Smooth muscle cell (in vitro differentiated cells): ENCODE results near the gene TUBGCP2. TPM values are rescaled to one million over a fixed set of nuclear protein-coding genes. Genes with fewer than 3 reads are reported as not detected.

Experiments used
- DNase-seq: peaks from one replicate; lab custom pipeline; 2025; ENCODE audit not compliant: unreplicated experiment; lab: John Stamatoyannopoulos, UW
- H2AFZ ChIP-seq: fragments of 200-600 bp; sonication (generic); 2 replicates; pipeline ENCODE4 v1.6.0; 2016; ENCODE audit warnings: antibody characterized with exemption, low read depth, mild to moderate bottlenecking
- H3F3A ChIP-seq: fragments of 200-600 bp; sonication (generic); 2 replicates; pipeline ENCODE4 v1.6.0; 2017; ENCODE audit warnings: antibody characterized with exemption, low read depth
- H3K27ac ChIP-seq: fragments of 200-600 bp; sonication (generic); 2 replicates; pipeline ENCODE4 v1.5.1; 2016; ENCODE audit warnings: low read depth, mild to moderate bottlenecking
- H3K27me3 ChIP-seq: fragments of 200-600 bp; sonication (generic); 2 replicates; pipeline ENCODE4 v1.6.1; 2016; ENCODE audit warnings: low read depth, mild to moderate bottlenecking
- H3K36me3 ChIP-seq: fragments of 200-600 bp; sonication (generic); 2 replicates; pipeline ENCODE4 v1.5.1; 2016; ENCODE audit warnings: low read depth
- H3K4me1 ChIP-seq: fragments of 200-600 bp; sonication (generic); 2 replicates; pipeline ENCODE4 v1.5.1; 2016; ENCODE audit warnings: low read depth
- H3K4me2 ChIP-seq: fragments of 200-600 bp; sonication (generic); 2 replicates; pipeline ENCODE4 v1.6.0; 2016; ENCODE audit warnings: mild to moderate bottlenecking
- H3K4me3 ChIP-seq: fragments of 200-600 bp; sonication (generic); 2 replicates; pipeline ENCODE4 v1.5.1; 2016; ENCODE audit warnings: mild to moderate bottlenecking
- H3K79me2 ChIP-seq: fragments of 200-600 bp; sonication (generic); 2 replicates; pipeline ENCODE4 v1.6.0; 2016; ENCODE audit warnings: low read depth, mild to moderate bottlenecking
- H3K9ac ChIP-seq: fragments of 200-600 bp; sonication (generic); 2 replicates; pipeline ENCODE4 v1.6.0; 2016; ENCODE audit warnings: low read depth
- H3K9me3 ChIP-seq: fragments of 200-600 bp; sonication (generic); replicated peaks from 2 replicates; pipeline ENCODE4 v1.5.1; 2016; ENCODE audit warnings: low read depth
- H4K20me1 ChIP-seq: fragments of 200-600 bp; sonication (generic); 2 replicates; pipeline ENCODE4 v1.6.0; 2016; ENCODE audit warnings: low read depth
- WGBS: methylation state at CpG from one replicate; pipeline ENCODE4 v1.1.7; 2016; ENCODE audit warnings: low lambda C conversion rate; 5-methylcytosine and 5-hydroxymethylcytosine counted together
- polyA plus RNA-seq: library from polyadenylated mRNA; unstranded; fragments of >200 nt; fragmentation: Nextera tagmentation; extraction: Ambion mirVana; gene quantifications from 2 replicates; pipeline ENCODE4 v1.2.1, GENCODE V29; 2016
- total RNA-seq: library from RNA; depleted of rRNA; stranded (reverse); fragments of >200 nt; gene quantifications from 2 replicates; pipeline ENCODE4 v1.2.3, GENCODE V29; 2014
- TF ChIP-seq, protein P1 (sequence below): fragments of 200-600 bp; sonication (generic); IDR thresholded peaks from 2 replicates; pipeline ENCODE4 v1.5.1; 2017; ENCODE audit warnings: borderline replicate concordance, mild to moderate bottlenecking, antibody characterized with exemption; ENCODE audit not compliant: insufficient read depth, poor library complexity, severe bottlenecking

TUBGCP2 gene
- total and polyA plus RNA-seq, 2 experiments from 2014 or later: 39.5 to 40.5 TPM

DNA sequence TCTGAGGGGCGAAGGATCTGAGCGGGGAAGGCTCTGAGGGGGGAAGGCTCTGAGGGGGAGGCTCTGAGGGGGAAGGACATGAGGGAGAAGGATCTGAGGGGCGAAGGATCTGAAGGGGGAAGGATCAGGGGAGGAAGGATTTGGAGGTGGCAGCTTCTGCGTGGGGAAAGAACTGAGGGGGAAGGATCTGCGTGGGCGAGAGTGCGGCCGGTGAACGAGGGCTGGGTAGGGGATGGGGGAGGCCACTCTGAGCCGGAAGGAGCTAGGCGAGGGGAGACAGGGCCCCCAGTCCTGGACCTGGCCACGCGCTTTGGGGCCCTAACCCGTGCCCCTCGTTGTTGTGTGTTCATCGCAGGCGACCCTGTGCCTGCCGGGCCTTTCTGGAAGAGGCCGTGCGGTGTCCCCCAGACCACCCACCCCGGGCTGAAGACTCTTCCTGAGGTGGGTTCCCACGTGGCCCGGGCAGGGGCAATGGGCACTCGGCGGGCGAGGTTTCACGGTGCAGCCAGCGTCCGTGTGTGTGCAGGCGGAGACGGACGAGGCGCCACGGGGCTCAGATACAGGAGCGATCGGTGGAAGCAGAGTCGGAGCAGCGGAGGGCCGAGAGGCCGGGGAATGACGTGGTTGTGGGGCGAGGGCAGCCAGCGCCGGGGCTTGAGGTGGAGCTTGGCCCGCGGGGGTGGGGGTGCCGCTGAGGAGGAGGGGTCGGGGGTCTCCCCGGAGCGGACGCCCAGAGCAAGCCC, 26.0 kb upstream of the TUBGCP2 start:
- TF ChIP-seq, protein P1, sequence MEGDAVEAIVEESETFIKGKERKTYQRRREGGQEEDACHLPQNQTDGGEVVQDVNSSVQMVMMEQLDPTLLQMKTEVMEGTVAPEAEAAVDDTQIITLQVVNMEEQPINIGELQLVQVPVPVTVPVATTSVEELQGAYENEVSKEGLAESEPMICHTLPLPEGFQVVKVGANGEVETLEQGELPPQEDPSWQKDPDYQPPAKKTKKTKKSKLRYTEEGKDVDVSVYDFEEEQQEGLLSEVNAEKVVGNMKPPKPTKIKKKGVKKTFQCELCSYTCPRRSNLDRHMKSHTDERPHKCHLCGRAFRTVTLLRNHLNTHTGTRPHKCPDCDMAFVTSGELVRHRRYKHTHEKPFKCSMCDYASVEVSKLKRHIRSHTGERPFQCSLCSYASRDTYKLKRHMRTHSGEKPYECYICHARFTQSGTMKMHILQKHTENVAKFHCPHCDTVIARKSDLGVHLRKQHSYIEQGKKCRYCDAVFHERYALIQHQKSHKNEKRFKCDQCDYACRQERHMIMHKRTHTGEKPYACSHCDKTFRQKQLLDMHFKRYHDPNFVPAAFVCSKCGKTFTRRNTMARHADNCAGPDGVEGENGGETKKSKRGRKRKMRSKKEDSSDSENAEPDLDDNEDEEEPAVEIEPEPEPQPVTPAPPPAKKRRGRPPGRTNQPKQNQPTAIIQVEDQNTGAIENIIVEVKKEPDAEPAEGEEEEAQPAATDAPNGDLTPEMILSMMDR: no peak
- H3K9ac ChIP-seq: peak overlapping the region; percentile 26
- DNase-seq: no peak

DNA sequence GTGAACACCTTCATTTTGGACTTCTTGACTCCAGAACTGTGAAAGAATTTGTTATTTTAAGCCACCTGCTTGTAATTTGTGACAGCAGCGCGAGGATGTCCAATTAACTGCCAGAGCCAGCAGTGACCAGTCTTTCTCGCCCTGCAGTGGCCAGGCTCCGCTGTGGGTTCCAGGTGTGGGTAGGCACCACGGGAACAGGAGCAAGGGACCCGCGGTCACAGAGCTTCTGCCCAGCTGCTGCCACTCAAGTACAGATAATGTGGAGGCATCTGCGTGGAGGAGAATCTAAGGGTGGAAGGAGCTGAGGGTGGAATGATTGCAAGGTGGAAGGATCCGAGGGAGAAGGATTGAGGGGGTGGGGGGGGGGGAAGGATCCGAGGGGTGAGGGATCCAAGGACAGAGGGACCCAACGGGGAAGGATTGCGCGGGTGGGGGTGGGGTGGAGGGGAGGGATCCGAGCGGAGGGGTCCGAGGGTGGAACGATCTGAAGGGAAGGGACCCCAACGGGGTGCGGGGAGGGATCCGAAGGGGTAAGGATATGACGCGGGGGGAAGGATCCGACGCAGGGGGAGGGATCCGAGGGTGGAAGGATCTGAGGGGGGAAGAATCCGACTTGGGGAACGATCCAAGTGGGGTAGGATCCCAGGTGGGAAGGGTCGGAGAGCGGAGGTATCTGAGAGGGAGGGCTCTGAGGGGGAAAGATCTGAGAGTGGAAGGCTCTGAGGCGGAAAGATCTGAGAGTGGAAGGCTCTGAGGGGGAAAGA, 24.4 kb upstream of the TUBGCP2 start:
- TF ChIP-seq, protein P1: no peak
- no peak overlapping the region for H3K9ac ChIP-seq
- no peak overlapping the region for H3K27ac ChIP-seq
- H3K4me2 ChIP-seq: no peak overlapping the region
- H3K79me2 ChIP-seq: no peaks in the 10 kb centered on the region
- peaks cover 69% of the 10 kb centered on the region for H3K27me3 ChIP-seq
- no peak overlapping the region for H2AFZ ChIP-seq
- H4K20me1 ChIP-seq: no peaks in the 10 kb centered on the region
- no peak overlapping the region for H3K4me3 ChIP-seq
- no peaks in the 10 kb centered on the region for H3F3A ChIP-seq
- peaks cover 3% of the 10 kb centered on the region for H3K4me1 ChIP-seq
- no peaks in the 10 kb centered on the region for H3K36me3 ChIP-seq
- DNase-seq: no peak
- no peaks in the 10 kb centered on the region for H3K9me3 ChIP-seq
- WGBS: 90% methylated on average over 18 of the region's 30 CpGs

More for the DNA sequence above, 26.0 kb upstream of the TUBGCP2 start:
- Histone ChIP-seq H3K4me3 (peak overlapping the region; percentile 45), H3K9me3 (no peaks in the 10 kb centered on the region), H3K36me3 (no peaks in the 10 kb centered on the region), H3K27ac (no peak overlapping the region), H4K20me1 (no peaks in the 10 kb centered on the region), H3F3A (no peaks in the 10 kb centered on the region), H3K27me3 (peaks cover 60% of the 10 kb centered on the region), H3K4me1 (peaks cover 3% of the 10 kb centered on the region), H3K79me2 (no peaks in the 10 kb centered on the region), H2AFZ (no peak overlapping the region), H3K4me2 (peak overlapping the region; percentile 85)
- 15% methylated on average over 27 of the region's 51 CpGs for WGBS

DNA sequence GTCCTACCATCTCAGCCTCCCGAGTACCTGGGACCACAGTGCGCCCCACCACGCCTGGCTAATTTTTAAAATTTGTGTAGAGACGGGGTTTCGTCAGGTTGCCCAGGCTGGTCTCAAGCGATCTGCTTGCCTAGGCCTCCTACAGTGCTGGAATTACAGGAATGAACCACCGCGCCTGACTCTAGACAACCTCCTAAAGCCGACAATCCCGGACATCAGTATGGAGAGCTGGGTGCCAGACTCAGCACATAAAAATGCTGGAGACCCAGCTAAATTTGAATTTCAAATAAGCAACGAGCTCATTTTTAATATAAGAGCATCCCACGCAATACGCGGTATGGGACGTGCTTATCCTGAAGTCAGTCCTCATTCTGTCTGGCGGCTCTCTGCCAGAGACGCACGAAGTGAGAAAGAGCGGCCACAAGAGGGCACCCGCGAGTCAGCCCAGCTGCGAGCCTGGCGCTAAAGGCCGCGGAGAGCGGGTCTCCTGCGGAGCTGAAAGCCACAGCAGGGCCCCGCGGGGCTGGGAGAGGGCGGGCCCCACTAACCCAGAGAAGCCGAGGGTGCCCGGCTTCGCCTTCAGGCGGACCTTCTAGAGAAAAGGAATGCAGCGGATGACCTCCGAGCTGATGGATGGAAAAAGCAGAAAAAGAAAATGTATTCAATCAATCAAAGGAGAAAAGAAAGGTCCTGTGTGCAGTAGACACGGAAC, 21.0 kb upstream of the TUBGCP2 start:
- Histone ChIP-seq H3K4me3 (peak overlapping the region; percentile 39), H3K36me3 (no peaks in the 10 kb centered on the region), H3K9ac (no peak overlapping the region), H3K9me3 (no peaks in the 10 kb centered on the region), H3K27ac (no peak overlapping the region), H3K4me1 (peaks cover 12% of the 10 kb centered on the region), H2AFZ (no peak overlapping the region), H3K27me3 (peaks cover 64% of the 10 kb centered on the region), H3K4me2 (peak overlapping the region; percentile 85), H3F3A (no peaks in the 10 kb centered on the region), H3K79me2 (no peaks in the 10 kb centered on the region), H4K20me1 (no peaks in the 10 kb centered on the region)
- DNase-seq: peak; percentile 64
- TF ChIP-seq, protein P1: peak; percentile 96
- WGBS: 9% methylated on average over 37 of the region's 37 CpGs
